ENCODE data around the gene SFTPD.
A peak's percentile ranks its signal among the peaks of the same experiment; 100 is the strongest.
"Not testable (repeated sequence)": the region's sequence is repeated elsewhere in the genome, so short reads cannot be mapped to it uniquely, and the experiment has no call there.

SFTPD gene

DNA sequence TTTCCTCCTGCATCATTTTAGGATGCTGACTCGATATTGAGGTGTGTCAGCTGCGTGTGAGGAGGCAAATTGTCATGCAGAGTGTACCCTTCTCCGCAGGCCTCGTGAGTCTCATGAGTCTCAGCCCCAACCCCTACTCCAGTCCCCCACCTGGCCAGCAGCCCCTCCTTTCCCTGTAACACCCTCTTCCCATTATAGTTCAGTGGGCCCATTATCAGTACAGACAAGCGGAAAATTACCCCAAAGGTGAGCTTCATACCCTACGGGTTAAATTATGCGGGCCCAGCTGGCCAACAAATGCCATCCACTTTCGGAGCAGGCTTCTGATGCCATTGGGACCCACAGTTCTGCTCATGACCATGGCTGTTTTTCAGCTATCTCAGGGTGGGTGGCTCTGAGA, 25.2 kb downstream of the SFTPD start:
- DNase-seq = no peak

DNA sequence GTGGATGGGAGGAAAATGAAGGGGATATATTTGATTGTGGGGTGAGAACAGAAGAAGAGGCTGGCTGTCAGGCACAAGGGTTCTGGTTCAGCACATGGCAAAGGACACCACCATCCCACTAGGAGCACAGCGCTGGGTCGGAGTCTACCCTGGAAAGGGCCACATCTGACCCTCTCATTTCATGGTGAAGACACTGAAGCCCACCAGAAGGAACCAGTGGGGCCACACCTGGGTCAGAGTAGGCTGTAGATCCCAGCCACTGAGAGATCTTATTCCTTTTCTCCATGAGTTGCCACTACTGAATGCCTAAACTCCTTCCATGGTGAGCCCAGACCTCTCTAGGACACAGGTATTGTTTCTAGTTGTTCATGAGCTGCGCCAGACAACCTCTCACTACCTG, 25.8 kb downstream of the SFTPD start:
- DNase-seq = no peak

DNA sequence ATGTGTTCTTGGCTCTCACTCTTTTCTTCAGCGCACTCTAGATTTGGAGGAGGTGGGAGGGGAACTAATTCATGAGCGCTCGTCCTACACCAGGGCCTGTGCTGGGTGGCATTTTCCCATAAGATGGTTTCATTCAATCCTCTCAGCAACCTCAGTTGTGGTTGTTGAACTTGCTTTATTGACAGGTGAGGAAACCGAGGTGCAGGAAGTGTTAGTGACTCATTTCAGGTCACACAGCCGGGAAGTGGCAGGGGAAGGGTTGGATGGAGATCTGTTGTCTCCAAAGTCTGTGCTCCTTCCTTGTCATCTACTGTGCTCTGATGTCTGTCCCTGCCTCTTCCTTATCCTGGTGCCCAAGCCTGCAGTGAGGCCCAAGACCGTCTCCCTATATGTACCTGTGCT, 26.9 kb downstream of the SFTPD start:
- not testable (repeated sequence) for DNase-seq

DNA sequence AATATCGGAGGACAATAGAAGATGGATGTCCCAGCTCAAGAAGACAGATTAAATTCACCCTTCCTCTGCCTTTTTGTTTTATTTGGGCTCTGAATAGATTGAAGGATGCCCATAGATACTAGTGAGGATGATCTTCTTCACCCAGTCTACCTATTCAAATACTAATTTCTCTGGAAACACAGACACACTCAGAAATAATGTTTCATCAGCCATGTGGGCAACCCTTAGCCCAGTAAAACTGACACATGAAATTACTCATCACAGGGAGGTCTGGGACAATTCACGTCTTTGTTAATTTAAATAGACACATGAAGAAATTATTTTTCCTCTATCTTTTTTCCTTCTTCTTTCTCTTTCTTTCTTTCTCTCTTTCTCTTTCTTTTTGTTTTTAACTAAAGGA, 33.1 kb downstream of the SFTPD start:
- not testable (repeated sequence) for DNase-seq

DNA sequence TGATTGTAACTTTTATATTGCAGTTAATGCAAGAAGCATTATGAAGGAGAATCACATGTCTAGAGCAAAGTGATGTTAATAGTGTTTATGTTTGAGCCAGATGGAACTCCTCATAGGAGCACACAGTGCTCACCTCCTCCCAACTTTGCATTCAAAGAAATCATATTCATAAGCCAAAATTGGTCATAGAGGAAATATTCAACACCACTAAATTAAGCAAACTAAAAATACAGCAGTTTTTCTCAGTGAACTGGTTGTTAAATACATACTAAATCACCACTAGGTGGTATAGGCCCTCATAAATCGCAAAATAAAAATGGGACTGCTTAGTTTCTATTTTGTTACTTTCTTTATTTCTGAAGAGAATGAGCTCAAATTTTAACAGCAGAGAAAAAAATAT, 34.4 kb downstream of the SFTPD start:
- DNase-seq = not testable (repeated sequence)

DNA sequence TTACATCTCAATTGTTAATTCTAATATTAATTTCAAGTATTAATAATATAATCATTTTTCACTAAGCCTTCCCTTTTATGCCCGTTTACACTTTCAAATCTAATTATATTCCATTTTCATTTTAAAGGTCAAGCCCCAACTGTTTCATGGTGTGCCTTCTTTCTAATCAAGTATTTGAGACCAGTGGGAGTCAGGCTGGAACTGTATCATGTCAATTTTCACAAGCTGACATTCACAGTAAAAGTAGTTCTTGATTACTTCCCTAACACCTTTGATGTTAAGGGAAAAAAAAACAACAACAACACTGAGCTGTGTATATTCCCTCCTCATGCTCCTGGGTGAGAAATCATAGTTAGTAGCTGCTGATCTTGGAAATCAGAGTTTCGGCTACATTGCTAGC, 38.1 kb downstream of the SFTPD start:
- DNase-seq = no peak

DNA sequence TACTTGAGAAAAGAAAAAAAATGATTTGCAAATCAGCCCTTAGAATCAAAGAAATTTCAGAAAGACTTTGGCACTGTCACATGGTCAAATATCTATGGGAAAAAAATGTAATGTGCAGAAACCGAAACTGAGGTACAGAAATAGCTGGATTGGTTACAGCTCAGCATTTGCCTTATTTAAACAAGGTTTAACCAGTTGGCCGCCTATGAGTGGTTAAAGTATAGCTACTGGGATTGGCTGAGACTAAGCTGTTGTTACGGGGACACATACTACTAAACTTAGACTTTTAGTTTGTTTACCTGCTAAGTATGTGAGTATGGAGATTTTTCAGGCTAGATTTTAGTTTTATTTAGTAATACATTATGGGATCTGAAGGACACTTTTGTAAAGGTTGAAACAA, 38.6 kb downstream of the SFTPD start:
- DNase-seq = no peak

DNA sequence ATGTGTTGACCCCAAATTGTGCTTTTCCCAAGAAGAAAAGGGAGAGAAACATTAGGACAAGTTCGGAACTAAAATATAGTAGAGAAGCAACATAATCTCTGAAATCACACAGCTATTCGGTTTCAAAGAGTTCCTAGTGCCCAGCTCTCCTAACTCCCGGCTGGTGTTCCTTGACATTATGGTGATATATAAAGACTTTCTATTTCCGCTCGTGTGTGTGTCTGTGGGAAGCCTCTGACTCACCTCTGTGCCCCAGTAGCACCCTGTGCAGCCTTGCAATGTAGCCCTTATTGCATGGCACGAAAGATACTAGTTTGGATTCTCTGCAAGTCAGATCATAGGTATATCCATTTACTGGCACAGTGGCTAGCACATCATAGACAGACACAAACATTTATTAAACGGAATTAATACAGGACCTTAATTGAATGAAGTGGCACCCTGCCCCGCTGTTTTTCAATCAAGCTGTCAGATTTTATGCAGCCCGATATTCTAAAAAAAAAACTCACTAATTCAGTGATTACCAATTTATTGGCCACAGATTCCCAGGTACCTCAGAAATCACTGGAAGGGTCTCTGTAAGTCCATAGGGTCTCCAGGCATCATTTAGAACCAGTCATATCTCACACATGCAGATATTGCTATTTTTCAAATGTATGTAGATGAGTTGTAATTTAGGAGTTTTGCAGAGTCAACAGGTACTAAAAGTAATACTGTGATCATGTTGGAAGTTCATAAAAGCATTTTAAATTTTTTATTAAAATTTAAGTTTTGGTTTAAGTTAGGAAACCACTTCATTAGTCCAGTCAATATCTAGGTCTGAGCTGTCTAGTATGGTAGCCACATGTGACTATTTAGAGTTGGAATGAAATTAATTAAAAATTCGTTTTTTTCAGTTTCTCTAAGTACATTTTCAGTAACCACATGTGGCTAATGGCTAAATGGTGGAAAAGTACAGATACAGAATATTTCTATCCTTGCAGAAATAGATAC, 43.3 kb downstream of the SFTPD start:
- DNase-seq = no peak

DNA sequence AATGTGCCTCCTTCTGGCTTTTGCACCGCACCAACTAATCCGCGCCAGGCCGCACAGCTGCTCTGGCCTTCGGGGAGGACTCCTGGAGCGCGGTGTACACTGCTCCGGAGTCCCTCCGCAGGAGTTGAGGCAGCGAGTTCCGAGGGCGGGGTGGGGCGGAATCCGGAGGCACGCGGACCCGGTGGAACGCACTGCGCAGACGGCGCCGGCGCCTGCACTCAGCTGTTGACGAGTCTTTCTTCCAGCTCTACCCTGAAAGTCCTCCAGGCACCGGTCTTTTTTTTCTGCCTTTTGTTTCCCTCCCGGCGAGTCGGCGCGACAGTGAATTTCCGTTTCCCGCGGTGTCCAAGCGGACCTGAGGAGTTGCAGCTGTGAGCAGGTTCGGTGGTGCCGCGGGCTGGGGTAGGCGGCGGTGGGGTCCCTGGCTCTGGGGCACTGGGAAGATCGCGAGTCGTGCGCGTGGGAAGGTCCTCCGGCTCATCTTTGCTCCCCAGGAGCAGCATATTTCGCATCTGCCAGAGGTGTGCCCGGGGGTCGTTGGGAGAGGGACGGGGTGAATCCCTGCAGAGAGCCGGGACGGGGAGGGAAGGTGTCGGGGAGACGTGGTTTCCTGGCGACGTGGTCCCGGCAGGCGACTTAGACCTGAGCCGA, 44.1 kb downstream of the SFTPD start:
- DNase-seq = peak; percentile 66

DNA sequence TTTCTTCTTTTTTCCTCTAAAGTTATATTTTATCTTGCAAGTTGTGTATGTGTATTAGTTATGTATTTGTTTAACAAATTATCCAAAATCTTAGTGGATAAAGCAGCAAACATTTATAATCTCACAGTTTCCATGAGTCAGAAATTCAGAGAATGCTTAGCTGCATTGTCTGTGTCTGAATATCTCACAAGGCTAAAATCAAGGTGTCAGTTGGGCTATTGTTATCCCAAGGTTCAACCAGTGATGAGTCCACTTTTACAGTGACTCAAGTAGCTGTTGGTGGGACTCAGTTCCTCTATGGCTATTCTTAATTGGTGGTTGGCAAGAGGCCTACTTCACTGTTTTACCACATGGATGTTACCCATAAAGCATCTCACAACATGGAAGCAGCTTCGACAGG, 47.3 kb downstream of the SFTPD start:
- not testable (repeated sequence) for DNase-seq

DNA sequence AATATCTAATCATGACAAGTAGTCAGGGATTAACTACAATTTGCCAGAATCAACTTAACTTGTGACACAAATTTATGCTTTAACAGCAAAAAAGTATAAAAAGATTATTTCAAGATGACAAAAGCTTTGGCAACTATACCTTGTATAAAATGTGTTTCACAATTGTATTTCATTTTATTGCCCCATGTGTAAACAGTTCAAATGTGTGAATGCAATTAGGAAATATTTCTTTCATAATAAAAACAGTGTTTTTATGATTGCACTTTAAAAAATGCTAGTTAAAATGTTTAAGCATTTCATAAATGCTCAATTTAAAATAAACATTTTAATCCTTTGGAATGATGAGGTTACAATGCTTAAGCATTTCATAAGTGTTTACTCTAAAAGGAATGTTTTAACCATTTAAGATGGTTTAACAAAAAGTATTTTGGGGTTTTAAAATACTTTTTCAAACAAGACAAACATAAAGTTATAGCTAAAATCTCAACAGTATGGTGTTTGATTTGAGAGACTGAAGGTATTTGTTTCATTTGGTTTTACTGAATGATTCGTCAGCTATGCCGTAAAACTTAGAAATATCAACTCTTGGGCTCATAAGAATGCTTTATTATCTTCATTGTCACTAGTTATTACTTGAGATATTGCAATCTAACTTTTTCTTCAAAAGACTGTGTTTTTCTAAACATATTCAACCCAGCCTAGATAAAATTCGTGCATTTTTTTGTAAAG, 50.1 kb downstream of the SFTPD start:
- no peak for DNase-seq

DNA sequence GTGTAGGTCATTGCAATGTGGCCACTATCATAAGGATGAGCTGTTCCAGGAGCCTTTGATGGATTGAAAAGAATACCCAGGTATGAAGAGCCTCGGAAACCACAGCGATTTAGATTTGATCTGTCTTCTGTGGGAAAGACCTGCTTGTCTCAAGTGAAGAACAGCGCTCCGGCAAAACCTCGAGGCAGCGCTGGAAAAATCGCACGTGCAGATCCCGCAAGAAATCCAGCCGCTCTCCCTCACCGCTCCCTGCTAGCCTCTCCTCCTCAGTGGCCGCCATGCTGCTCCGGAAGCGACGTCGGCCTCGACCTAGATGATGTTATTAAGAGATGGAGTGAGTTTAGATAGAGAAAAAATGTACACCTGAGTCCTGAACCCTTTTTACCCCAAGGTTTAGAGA, 56.0 kb downstream of the SFTPD start:
- DNase-seq = not testable (repeated sequence)

DNA sequence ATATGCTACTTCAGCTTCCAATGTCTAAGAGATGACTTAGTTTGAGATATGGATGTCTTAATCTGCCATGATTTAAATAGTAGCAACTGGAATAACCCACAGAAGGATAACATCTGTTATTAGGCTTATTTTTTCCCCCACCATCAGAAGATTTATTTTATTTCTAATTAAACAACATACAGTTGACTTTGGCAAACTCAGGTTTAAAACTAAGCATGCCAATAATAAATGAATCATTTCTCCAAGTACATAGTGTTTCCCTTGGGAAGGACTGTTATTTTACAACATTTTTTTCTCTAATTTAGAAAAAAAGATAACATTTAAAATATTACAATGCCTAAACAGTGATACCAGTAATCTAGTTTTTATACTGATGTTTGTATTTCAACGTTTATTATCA, 58.4 kb downstream of the SFTPD start:
- DNase-seq = no peak

DNA sequence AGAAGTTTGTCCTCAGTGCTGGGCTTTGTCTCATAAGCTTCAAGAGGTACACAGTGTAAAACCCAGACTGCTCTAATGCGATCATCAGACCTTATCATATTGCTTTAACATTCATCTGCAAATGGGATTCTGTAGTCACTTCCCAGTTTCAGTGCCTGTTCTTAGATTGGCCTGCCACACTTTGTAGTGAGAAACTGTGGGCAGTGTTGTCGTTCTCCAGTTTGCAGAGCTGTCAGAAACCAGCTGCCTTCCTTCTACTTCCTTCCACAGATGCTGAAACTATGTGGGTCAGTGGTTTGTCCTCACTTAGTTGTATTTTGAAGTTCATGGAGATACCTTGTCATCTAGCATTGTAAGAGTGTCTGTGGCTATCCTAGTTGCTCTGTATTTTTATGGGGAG, 59.9 kb downstream of the SFTPD start:
- not testable (repeated sequence) for DNase-seq
